Calu3 (cell line): Measurements from ENCODE around the gene RANBP17. TPM values are rescaled to one million over a fixed set of nuclear protein-coding genes. Genes with fewer than 3 reads are reported as not detected.
"Not testable (repeated sequence)": the region's sequence is repeated elsewhere in the genome, so short reads cannot be mapped to it uniquely, and the experiment has no call there.

Experiments
- BruUV-seq: library from RNA; stranded (reverse); fragments of 400-500 nt; replicated peaks from 2 replicates; lab custom pipeline; 2021; lab: Mats Ljungman, UMichigan
- CTCF ChIA-PET: fragments of 300-600 bp; sonication (Branson Sonifier 250); formaldehyde crosslinking; loops from one replicate; lab custom pipeline; 2022; ENCODE audit warnings: antibody characterized with exemption; lab: Charles Lee
- DNase-seq: peaks from one replicate; pipeline ENCODE4 v3.0.0; 2022
- H3K27ac Mint-ChIP-seq: one replicate; pipeline ENCODE4 v1.8.0; 2022; ENCODE audit warnings: mixed read lengths; ENCODE audit not compliant: unreplicated experiment
- H3K27me3 Mint-ChIP-seq: one replicate; pipeline ENCODE4 v1.8.0; 2022; ENCODE audit warnings: mixed read lengths; ENCODE audit not compliant: unreplicated experiment
- H3K36me3 Mint-ChIP-seq: one replicate; pipeline ENCODE4 v1.8.0; 2022; ENCODE audit warnings: mild to moderate bottlenecking, moderate library complexity, mixed read lengths; ENCODE audit not compliant: insufficient read depth, unreplicated experiment
- H3K4me1 Mint-ChIP-seq: one replicate; pipeline ENCODE4 v1.8.0; 2022; ENCODE audit warnings: mild to moderate bottlenecking, low read depth, mixed read lengths; ENCODE audit not compliant: unreplicated experiment
- H3K4me3 Mint-ChIP-seq: one replicate; pipeline ENCODE4 v1.8.0; 2022; ENCODE audit warnings: mild to moderate bottlenecking, low read depth, moderate library complexity, mixed read lengths; ENCODE audit not compliant: unreplicated experiment
- H3K9me3 Mint-ChIP-seq: one replicate; pipeline ENCODE4 v1.8.0; 2022; ENCODE audit warnings: low read depth, mixed read lengths; ENCODE audit not compliant: unreplicated experiment
- CTCF ChIP-seq: fragments of 200-600 bp; IDR thresholded peaks from one replicate; pipeline ENCODE4 v1.8.0; 2022; ENCODE audit warnings: antibody characterized with exemption; ENCODE audit not compliant: unreplicated experiment
- intact Hi-C: fragments of 100-400 bp; cut with micrococcal nuclease; formaldehyde crosslinking; loops from one replicate; pipeline ENCODE4 v1.10.0; 2022; ENCODE audit not compliant: unreplicated experiment
- total RNA-seq: library from RNA; stranded (reverse); gene quantifications from 2 replicates; pipeline ENCODE4 v1.2.3, GENCODE V29; 2022

The RANBP17 gene
- total RNA-seq, 1 experiment from 2014 or later: 117 TPM

GRCh38 chr5:170917113-170917512, 55.3 kb downstream of the RANBP17 start:
- intact Hi-C loops: loop anchor here (1.0 to 5.0 kb wide), 3 partner anchors 108 to 280 kb away; no protein-coding TSS in a partner anchor
- no TSS peak for BruUV-seq

GRCh38 chr5:170920196-170920595, 58.4 kb downstream of the RANBP17 start:
- DNase-seq: no peak
- TF ChIP-seq CTCF: no peak
- Mint-ChIP-seq H3K36me3 (peaks cover 13% of the 10 kb centered on the region), H3K4me3 (no peak overlapping the region), H3K9me3 (peaks cover 2% of the 10 kb centered on the region), H3K27me3 (no peaks in the 10 kb centered on the region), H3K27ac (no peak overlapping the region), H3K4me1 (no peaks in the 10 kb centered on the region)
- intact Hi-C loops: no loop called here
- CTCF ChIA-PET: no interaction called here
- BruUV-seq: no TSS peak

More at GRCh38 chr5:170917113-170917512, 55.3 kb downstream of the RANBP17 start:
- Mint-ChIP-seq H3K4me1 (no peaks in the 10 kb centered on the region), H3K4me3 (no peak overlapping the region), H3K36me3 (peaks cover 13% of the 10 kb centered on the region), H3K9me3 (peaks cover 2% of the 10 kb centered on the region), H3K27ac (peak overlapping the region; percentile 18), H3K27me3 (no peaks in the 10 kb centered on the region)
- no peak for DNase-seq
- no peak for TF ChIP-seq CTCF
- CTCF ChIA-PET: interaction anchor here (0.9 to 1.3 kb wide), 3 partner anchors 108 to 278 kb away, joined by 4 to 13 read pairs (median 5); no protein-coding TSS in a partner anchor

- H3K4me1 Mint-ChIP-seq, H3K4me3 Mint-ChIP-seq, CTCF ChIA-PET, H3K27me3 Mint-ChIP-seq, BruUV-seq, DNase-seq, H3K27ac Mint-ChIP-seq, H3K9me3 Mint-ChIP-seq, intact Hi-C loops: not testable (repeated sequence)
- H3K36me3 Mint-ChIP-seq: peaks cover 14% of the 10 kb centered on the region
These were observed 60.5 kb downstream of the RANBP17 start for GRCh38 chr5:170922331-170922730.

- TF ChIP-seq CTCF: no peak
- Mint-ChIP-seq H3K27me3 (no peaks in the 10 kb centered on the region), H3K4me1 (no peaks in the 10 kb centered on the region), H3K36me3 (peaks cover 17% of the 10 kb centered on the region), H3K9me3 (peaks cover 2% of the 10 kb centered on the region), H3K27ac (no peak overlapping the region), H3K4me3 (no peak overlapping the region)
- intact Hi-C loops: no loop called here
- CTCF ChIA-PET: no interaction called here
- BruUV-seq: no TSS peak
- no peak for DNase-seq
These were observed 62.2 kb downstream of the RANBP17 start for GRCh38 chr5:170923910-170924620.

- CTCF ChIA-PET: not testable (repeated sequence)
These were observed 73.9 kb downstream of the RANBP17 start for GRCh38 chr5:170935534-170936218.

More at GRCh38 chr5:170935534-170936218, 73.9 kb downstream of the RANBP17 start:
- H3K4me1 Mint-ChIP-seq, H3K27me3 Mint-ChIP-seq, H3K27ac Mint-ChIP-seq, intact Hi-C loops, DNase-seq, BruUV-seq, H3K4me3 Mint-ChIP-seq, H3K9me3 Mint-ChIP-seq: not testable (repeated sequence)
- H3K36me3 Mint-ChIP-seq: peaks cover 16% of the 10 kb centered on the region
